ENCODE measurements around the gene DISC1. TPM values are rescaled to one million over a fixed set of nuclear protein-coding genes. Genes with fewer than 3 reads are reported as not detected.

Gene DISC1
- total RNA-seq, 2 experiments from 2014 or later = 12.6 to 14.7 TPM

DNA sequence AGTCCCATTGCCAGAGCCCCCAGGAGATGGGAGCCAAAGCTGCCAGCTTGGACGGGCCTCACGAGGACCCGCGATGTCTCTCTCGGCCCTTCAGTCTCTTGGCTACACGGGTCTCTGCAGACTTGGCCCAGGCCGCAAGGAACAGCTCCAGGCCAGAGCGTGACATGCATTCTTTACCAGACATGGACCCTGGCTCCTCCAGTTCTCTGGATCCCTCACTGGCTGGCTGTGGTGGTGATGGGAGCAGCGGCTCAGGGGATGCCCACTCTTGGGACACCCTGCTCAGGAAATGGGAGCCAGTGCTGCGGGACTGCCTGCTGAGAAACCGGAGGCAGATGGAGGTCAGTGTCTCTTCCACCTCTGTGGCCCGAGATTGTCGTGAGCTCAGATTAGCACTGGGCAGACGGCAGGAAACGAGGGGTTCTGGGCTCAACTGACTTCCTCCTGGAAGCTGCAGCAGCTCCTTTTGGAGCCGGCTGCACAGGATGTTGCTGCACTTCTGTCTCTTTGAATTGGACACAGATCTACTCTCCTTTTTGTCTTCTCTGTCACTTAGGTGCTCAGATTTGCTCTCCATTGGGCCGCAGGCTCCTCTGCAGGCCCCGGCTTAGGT is 68.0 kb downstream of the DISC1 start:
- ATAC-seq (no peak), DNase-seq (no peak)
- Mint-ChIP-seq H3K27me3 (ENCODE audit: low read depth) (no peaks in the 10 kb centered on the region), H3K9me3 (ENCODE audit: insufficient read depth) (no peaks in the 10 kb centered on the region), H3K36me3 (ENCODE audit: low read depth) (peaks cover 4% of the 10 kb centered on the region), H3K27ac (no peak overlapping the region), H3K4me3 (no peak overlapping the region), H3K4me1 (ENCODE audit: low read depth) (peaks cover 15% of the 10 kb centered on the region)
- ChIA-PET POLR2A (no interaction called here), CTCF (no interaction called here)

DNA sequence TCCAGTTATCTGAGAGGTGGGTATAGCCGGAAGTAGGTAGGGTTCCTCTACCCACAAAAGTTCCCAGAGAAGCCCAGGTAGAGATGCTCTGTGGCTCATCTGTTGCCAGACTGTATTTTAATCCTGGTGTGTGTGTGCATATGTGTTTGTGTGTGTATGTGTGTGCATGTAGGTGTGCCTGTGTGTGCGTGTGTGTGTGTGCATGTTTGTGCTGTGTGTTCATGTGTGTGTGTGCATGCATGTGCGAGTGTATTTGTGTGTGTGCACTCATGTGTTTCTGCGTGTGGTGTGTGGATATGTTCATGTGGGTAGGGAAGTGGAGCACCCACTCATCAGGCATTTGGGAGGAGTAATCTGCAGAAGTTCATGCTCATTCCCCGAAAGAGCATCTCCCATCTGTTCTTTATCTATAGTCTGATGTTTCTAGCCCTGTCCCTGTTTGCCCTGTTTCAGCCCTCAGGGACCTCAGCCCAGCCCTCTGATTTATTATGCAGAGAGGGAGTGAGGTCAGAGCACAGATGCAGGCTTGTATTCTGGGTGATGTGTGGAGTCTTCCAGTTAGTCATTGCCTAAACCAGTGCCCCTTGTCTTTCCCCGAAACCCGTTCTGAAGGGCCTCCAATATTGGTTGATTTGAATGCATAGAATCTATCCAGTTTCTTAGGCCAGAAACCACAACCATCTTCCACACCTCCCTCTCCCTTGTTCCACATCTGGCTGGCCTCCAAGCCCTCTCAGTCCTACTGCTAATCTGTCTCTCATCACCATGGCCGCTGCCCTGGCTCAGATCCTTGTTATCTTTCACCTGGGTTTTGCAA is 69.1 kb downstream of the DISC1 start:
- Mint-ChIP-seq H3K4me3 (no peak overlapping the region), H3K27me3 (ENCODE audit: low read depth) (no peaks in the 10 kb centered on the region), H3K27ac (peak overlapping the region; percentile 30), H3K9me3 (ENCODE audit: insufficient read depth) (no peaks in the 10 kb centered on the region), H3K36me3 (ENCODE audit: low read depth) (peaks cover 7% of the 10 kb centered on the region), H3K4me1 (ENCODE audit: low read depth) (peaks cover 18% of the 10 kb centered on the region)
- ChIA-PET POLR2A (no interaction called here), CTCF (no interaction called here)
- DNase-seq (no peak), ATAC-seq (no peak)

DNA sequence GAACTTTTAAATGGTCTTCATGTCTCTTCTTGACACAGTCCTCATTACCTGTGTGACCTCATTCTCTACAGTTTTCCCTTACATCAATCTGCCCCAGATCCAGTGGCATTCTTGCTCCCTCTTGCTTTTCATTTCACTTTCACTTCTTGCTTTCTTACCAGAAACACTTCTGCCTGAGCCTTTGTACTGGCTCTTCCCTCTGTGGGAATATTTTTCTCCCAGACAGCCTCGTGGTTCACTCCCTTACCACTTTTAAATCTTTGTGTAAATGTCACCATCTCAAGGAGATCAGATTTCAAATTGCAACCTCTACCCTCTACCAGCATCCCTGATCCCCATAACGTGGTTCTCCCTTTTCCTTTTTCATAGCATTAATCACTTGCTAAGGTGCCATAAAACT is 73.2 kb downstream of the DISC1 start:
- peaks cover 14% of the 10 kb centered on the region for H3K4me1 Mint-ChIP-seq (ENCODE audit: low read depth)
- ChIA-PET POLR2A (no interaction called here), CTCF (no interaction called here)
- no peak overlapping the region for H3K4me3 Mint-ChIP-seq
- no peaks in the 10 kb centered on the region for H3K27me3 Mint-ChIP-seq (ENCODE audit: low read depth)
- no peak overlapping the region for H3K27ac Mint-ChIP-seq
- ATAC-seq (no peak), DNase-seq (no peak)
- H3K36me3 Mint-ChIP-seq (ENCODE audit: low read depth) = peaks cover 21% of the 10 kb centered on the region
- no peaks in the 10 kb centered on the region for H3K9me3 Mint-ChIP-seq (ENCODE audit: insufficient read depth)

DNA sequence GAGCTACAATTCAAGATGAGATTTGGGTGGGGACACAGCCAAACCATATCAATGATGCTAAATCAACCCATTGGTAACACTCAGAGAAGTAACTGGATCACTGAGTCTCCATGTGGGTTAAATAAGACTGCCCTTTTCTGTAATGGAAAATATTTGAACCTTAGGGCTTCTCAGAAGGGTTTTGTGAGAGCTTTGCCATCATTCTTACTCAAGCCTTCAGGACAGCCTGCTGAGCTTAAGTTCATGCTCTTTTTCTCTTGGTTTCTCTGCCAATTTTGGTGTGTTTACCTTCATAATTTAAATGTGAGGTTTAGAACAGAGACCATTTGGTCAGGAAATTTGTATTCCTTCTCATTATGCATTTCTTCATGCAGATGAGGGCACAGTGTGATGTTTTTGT is 74.7 kb downstream of the DISC1 start:
- H3K9me3 Mint-ChIP-seq (ENCODE audit: insufficient read depth) = no peaks in the 10 kb centered on the region
- ATAC-seq = no peak

DNA sequence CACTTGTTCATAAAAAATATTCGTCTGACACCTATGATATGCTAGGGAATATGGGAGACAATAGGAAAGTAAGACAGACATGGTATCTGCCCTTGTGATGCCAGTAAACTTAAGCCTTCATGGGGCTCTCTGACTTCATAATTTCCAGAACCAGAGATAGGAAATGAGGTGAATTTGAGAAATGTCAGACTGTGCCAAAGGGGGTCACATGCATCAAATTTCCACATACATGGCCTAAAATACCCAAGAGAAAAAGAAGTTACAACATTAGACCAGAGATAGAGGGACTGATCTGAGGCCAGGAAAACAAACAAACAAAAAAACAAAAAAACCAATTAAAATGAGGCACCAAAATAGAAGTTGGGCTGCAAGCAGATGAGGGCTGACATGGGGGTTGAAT is 75.7 kb downstream of the DISC1 start:
- Mint-ChIP-seq H3K4me3 (no peak overlapping the region), H3K4me1 (ENCODE audit: low read depth) (peaks cover 10% of the 10 kb centered on the region), H3K27ac (no peak overlapping the region), H3K36me3 (ENCODE audit: low read depth) (peaks cover 22% of the 10 kb centered on the region), H3K9me3 (ENCODE audit: insufficient read depth) (no peaks in the 10 kb centered on the region), H3K27me3 (ENCODE audit: low read depth) (no peaks in the 10 kb centered on the region)
- DNase-seq (no peak), ATAC-seq (no peak)
- ChIA-PET POLR2A (no interaction called here), CTCF (interaction anchor here (1.0 kb wide), 1 partner anchor 55 kb away, joined by 3 read pairs; no protein-coding TSS in a partner anchor)

More for the DNA sequence above, 74.7 kb downstream of the DISC1 start:
- no peak overlapping the region for H3K4me3 Mint-ChIP-seq
- no peak overlapping the region for H3K27ac Mint-ChIP-seq
- peaks cover 20% of the 10 kb centered on the region for H3K36me3 Mint-ChIP-seq (ENCODE audit: low read depth)
- no peaks in the 10 kb centered on the region for H3K27me3 Mint-ChIP-seq (ENCODE audit: low read depth)
- CTCF ChIA-PET = no interaction called here
- peaks cover 10% of the 10 kb centered on the region for H3K4me1 Mint-ChIP-seq (ENCODE audit: low read depth)
- POLR2A ChIA-PET = no interaction called here
- DNase-seq = no peak

DNA sequence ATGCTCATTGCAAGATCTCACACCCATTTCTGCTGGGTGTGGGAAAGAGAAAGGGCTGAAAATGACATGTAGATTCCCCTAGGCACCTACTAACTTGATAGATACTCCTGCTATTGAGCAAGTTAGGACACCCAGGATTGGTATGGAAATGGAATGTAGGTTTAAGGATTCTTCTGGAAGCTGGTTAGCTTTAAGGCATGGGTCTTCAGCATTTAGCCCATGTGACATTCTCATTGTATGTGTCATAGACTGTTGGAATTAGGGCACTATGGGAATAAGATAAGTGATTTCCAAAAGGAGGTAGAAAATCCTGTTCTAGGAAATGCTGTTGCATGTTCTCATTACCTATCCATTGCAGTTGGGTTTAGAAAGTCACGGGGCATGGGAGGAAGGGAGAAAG is 76.2 kb downstream of the DISC1 start:
- Mint-ChIP-seq H3K27me3 (ENCODE audit: low read depth) (no peaks in the 10 kb centered on the region), H3K9me3 (ENCODE audit: insufficient read depth) (no peaks in the 10 kb centered on the region), H3K4me3 (no peak overlapping the region), H3K36me3 (ENCODE audit: low read depth) (peaks cover 22% of the 10 kb centered on the region), H3K4me1 (ENCODE audit: low read depth) (peaks cover 10% of the 10 kb centered on the region), H3K27ac (no peak overlapping the region)
- ChIA-PET CTCF (interaction anchor here (1.0 kb wide), 1 partner anchor 54 kb away, joined by 3 read pairs; no protein-coding TSS in a partner anchor), POLR2A (no interaction called here)
- ATAC-seq (no peak), DNase-seq (no peak)

DNA sequence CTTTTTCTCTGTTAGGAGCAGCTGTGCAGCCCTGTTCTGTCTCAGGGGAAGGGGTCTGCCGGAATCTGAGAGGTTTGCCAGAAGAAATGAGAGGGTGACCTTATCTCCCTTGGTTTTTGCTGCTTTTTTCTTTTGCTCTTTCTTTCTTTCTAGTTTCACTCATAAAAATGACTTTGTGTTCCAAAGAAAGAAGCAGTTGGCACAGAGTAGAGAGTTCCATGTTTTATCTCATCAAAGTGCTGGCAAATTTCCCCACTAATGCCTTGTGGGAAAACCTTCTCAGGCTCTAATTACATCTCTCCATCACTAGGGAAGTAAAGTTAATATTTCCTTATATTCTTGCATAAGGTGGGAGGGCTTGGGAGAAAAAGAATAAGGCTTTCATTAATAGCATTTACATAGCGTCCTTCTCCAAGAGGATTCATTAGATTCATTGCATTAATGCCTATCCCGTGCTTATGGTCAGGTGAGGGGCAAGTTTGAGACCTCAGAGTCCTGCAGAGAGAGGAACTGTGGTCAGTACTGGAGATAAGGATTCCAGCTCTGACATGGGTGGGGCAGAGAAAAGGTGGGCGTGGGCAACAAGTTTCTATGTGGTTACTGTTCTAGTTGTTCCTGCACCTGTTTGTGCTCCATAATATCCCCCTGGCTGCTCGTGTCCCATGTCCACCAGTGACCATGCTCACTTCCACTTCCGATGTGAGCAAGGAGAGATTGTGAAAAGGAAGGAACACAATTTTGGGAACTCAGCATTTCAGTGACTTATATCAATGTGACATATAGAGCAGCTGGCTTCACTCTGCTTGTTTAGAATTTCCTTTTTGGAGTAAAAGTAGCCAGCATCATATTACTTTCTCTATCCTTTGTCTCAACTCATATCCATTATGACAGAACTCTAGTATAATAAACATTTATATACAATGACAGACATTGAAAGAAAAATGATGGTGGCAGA is 79.5 kb downstream of the DISC1 start:
- Mint-ChIP-seq H3K4me3 (no peak overlapping the region), H3K27me3 (ENCODE audit: low read depth) (no peaks in the 10 kb centered on the region), H3K36me3 (ENCODE audit: low read depth) (peaks cover 13% of the 10 kb centered on the region), H3K27ac (no peak overlapping the region), H3K4me1 (ENCODE audit: low read depth) (peaks cover 4% of the 10 kb centered on the region), H3K9me3 (ENCODE audit: insufficient read depth) (no peaks in the 10 kb centered on the region)
- CTCF ChIA-PET = no interaction called here
- POLR2A ChIA-PET = no interaction called here
- DNase-seq (no peak), ATAC-seq (no peak)

DNA sequence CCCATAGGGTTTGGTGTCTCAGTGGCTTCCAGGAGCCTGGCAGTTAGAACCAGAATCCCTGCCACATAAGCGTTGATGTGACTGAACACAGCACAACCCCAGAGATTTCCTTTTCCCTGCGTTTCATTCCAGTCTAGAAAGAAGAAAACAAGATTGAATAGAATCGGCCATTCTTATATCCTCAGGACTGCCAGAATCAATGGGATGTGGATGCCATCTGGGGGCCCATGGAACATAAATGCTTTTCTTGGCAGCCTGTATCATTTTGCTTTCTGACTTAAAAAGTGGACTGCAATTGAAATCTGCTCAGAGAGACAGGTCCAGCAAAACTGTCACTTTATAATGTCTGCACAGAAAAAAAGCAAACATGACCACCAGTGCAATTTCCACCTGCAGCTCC is 80.3 kb downstream of the DISC1 start:
- ATAC-seq = no peak
- H3K36me3 Mint-ChIP-seq (ENCODE audit: low read depth) = peaks cover 18% of the 10 kb centered on the region
- no peak overlapping the region for H3K4me3 Mint-ChIP-seq
- ChIA-PET POLR2A (no interaction called here), CTCF (interaction anchor here (1.1 kb wide), 1 partner anchor 50 kb away, joined by 3 read pairs; no protein-coding TSS in a partner anchor)
- peaks cover 4% of the 10 kb centered on the region for H3K4me1 Mint-ChIP-seq (ENCODE audit: low read depth)
- no peak overlapping the region for H3K27ac Mint-ChIP-seq
- H3K9me3 Mint-ChIP-seq (ENCODE audit: insufficient read depth) = no peaks in the 10 kb centered on the region
- DNase-seq = no peak
- no peaks in the 10 kb centered on the region for H3K27me3 Mint-ChIP-seq (ENCODE audit: low read depth)

DNA sequence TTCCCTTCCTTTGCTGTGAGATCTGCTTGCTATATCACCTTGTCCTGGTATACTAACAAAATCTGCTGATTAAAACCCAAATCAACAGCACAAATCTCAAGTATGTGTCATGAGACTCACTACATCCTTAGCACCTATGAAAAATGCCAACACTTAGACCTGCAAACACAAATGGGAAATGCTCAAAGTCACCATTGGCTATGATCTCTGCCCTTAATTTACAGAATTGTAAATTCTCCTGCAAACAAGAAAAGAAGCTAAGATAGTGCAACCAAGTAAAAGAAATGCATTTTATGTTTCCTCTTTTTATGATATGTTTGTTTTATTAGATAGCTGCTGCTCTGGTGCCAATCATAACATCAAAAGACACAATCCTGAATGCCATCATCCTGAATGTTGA is 80.8 kb downstream of the DISC1 start:
- CTCF ChIA-PET = interaction anchor here (1.1 kb wide), 1 partner anchor 49 kb away, joined by 3 read pairs; no protein-coding TSS in a partner anchor
- POLR2A ChIA-PET = no interaction called here
- peaks cover 15% of the 10 kb centered on the region for H3K36me3 Mint-ChIP-seq (ENCODE audit: low read depth)

DNA sequence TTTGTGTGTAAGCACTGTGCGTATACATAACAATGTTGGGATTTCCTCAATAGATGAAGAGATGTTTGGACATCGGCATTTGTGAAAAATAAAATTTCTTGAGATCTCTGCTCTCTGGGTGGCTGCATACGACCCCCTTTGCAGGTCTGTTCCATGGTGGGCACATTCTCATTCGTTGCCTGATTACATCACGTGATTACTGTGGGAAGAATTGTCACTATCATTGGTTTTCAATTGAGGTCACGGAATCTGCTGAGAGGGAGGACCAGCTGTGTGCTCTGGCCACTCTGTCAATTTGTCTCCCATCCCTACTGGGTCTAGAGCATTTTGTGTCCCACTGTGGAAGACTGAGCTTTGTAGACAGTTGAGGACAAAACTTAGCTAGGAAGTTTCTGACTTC is 81.8 kb downstream of the DISC1 start:
- Mint-ChIP-seq H3K27ac (no peak overlapping the region), H3K9me3 (ENCODE audit: insufficient read depth) (no peaks in the 10 kb centered on the region), H3K4me3 (no peak overlapping the region), H3K4me1 (ENCODE audit: low read depth) (peaks cover 4% of the 10 kb centered on the region), H3K36me3 (ENCODE audit: low read depth) (peaks cover 12% of the 10 kb centered on the region), H3K27me3 (ENCODE audit: low read depth) (no peaks in the 10 kb centered on the region)
- ATAC-seq (no peak), DNase-seq (no peak)
- ChIA-PET POLR2A (interaction anchor here (0.7 to 1.1 kb wide), 2 partner anchors 11 to 45 kb away, joined by 3 to 5 read pairs; no protein-coding TSS in a partner anchor), CTCF (interaction anchor here (1.1 kb wide), 1 partner anchor 48 kb away, joined by 3 read pairs; no protein-coding TSS in a partner anchor)

More for the DNA sequence above, 80.8 kb downstream of the DISC1 start:
- DNase-seq (no peak), ATAC-seq (no peak)
- Mint-ChIP-seq H3K4me3 (no peak overlapping the region), H3K27ac (no peak overlapping the region), H3K9me3 (ENCODE audit: insufficient read depth) (no peaks in the 10 kb centered on the region), H3K4me1 (ENCODE audit: low read depth) (peaks cover 4% of the 10 kb centered on the region), H3K27me3 (ENCODE audit: low read depth) (no peaks in the 10 kb centered on the region)

DNA sequence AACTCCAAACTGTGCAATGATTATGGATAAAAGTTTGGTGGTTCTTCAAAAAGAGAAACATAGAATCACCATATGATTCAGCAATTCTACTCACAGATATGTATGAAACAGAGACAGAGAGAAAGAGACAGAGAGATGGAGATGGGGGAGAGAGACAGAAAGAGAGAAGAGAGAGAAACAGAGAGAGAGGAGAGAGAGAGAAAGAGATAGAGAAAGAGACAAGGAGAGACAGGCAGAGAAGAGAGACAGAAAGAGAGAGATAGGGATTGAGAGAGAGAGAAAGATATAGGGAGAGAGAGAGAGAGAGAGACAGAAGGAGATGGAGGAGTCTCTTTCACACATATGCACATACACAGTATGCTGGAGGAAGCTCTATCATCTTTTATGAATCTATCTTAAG is 87.8 kb downstream of the DISC1 start:
- ChIA-PET CTCF (no interaction called here), POLR2A (interaction anchor here (0.7 kb wide), 1 partner anchor 27 kb away, joined by 3 read pairs; no protein-coding TSS in a partner anchor)
- no peaks in the 10 kb centered on the region for H3K9me3 Mint-ChIP-seq (ENCODE audit: insufficient read depth)
- no peak for DNase-seq
- peaks cover 4% of the 10 kb centered on the region for H3K4me1 Mint-ChIP-seq (ENCODE audit: low read depth)
- no peak overlapping the region for H3K4me3 Mint-ChIP-seq
- no peak overlapping the region for H3K27ac Mint-ChIP-seq
- H3K36me3 Mint-ChIP-seq (ENCODE audit: low read depth) = peaks cover 18% of the 10 kb centered on the region
- no peaks in the 10 kb centered on the region for H3K27me3 Mint-ChIP-seq (ENCODE audit: low read depth)
- ATAC-seq = no peak

Measured in activated CD8-positive, alpha-beta T cell treated with anti-CD3 and anti-CD28 coated beads, Interleukin-2, amount 10 ng/mL, durations not matched to agents 7 days and 5 days (primary cell).